NCI-H345 treated with DMSO at 0.1 percent for 48 hours (cell line): ENCODE data around the gene ATRNL1.
"Not testable (repeated sequence)": the region's sequence is repeated elsewhere in the genome, so short reads cannot be mapped to it uniquely, and the experiment has no call there.

ENCODE experiments used
- DNase-seq: peaks from one replicate; lab custom pipeline; 2025; ENCODE audit not compliant: unreplicated experiment; lab: John Stamatoyannopoulos, UW

Gene ATRNL1

DNA sequence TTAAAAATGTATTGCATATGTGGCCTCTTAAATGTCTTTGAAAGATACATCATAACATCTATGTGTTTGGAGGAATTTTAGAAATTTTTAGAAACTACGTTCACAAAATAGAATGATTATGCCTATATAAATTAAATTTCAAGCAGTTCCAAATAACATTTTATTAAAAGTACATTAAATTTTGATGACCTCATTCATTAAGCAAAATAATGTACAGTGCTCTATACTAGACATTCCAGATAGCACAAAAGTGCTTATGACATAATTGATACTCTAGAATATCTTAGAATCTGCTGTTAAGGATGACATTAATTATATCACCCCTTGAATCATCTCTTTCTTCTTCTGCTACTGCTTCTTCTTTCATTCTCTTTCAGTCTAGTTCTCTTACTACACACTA is 650.9 kb downstream of the ATRNL1 start:
- no peak for DNase-seq

GRCh38 chr10:115745943-115746342 is 652.8 kb downstream of the ATRNL1 start:
- no peak for DNase-seq

GRCh38 chr10:115747811-115748210 is 654.6 kb downstream of the ATRNL1 start:
- DNase-seq, result no peak

- not testable (repeated sequence) for DNase-seq
Observed at GRCh38 chr10:115758488-115758887, 665.3 kb downstream of the ATRNL1 start.

DNA sequence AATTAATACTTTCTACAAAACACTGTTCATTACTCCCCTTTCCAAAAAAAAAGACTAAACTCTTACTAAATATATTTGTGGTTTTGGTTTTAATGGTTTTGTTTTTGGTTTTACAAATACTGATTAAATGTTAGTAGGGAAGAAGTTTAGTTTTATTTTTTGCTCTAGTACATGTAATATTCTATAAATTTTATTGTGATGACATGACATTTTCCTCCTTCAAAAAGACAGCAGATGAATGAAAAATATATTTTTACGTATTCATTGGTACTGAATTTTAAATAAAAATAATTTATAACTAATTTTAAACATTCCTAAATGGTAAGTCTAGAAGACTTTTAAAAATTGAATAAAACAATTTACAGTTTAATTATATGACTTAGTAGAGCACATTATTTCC is 667.0 kb downstream of the ATRNL1 start:
- DNase-seq, result no peak

DNA sequence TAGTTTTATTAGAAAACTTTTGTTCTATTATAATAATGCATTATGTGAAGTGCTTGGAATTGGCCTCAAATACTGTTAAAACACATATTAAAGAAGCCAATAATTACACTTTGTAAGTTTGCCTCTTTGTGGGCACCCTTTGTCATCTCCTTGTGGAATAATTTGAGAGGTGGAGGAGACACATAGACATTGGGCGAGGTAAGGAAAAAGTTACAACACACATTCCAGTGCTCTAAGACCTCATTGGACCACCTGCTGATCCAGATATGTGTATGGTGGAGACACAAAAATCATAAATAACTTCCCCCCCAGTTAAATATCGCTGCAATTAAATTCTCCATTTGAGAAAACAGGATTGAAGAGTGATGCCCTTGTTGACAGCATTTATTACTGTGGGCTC is 668.0 kb downstream of the ATRNL1 start:
- DNase-seq, result no peak

- DNase-seq, result no peak
Observed at GRCh38 chr10:115762029-115762428, 668.9 kb downstream of the ATRNL1 start.

DNA sequence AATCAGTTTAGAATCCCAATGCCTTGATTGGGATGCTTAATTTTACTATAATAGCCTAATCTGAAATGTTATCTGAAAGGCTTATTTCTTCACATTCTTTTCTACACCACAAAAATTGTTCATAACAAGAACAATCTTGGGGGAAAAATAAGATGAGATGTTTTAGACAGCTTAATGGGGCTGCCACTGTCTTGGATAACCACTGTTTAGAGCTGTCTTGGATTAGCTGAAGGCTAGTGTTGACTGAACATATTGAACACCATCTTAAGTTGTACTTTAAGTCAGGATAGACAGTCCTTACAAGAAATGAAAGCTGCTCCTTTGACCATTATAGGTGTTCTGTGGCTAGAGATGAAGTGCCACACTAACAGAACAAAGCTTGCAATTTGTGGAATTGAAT is 678.6 kb downstream of the ATRNL1 start:
- no peak for DNase-seq

DNA sequence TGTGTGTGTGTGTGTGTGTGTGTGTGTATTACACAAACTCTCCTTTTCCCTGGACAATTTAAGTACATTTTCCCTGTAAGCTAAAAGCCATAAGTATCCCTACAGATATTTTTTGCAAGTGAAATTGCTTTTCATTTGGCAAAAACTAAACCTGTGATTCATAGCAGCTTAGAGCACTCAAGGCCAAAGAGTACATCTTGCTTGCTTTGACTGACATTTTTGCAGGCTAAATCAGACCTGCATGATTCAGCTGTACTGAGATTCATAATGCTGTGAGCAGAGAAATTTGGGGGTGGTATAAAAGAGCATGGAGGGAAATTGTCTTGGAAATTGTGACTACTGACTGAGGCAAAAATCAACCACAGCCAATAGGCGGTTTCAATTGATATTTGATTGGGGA is 679.4 kb downstream of the ATRNL1 start:
- no peak for DNase-seq

- DNase-seq, result no peak
Observed at GRCh38 chr10:115773832-115774231, 680.7 kb downstream of the ATRNL1 start.

DNA sequence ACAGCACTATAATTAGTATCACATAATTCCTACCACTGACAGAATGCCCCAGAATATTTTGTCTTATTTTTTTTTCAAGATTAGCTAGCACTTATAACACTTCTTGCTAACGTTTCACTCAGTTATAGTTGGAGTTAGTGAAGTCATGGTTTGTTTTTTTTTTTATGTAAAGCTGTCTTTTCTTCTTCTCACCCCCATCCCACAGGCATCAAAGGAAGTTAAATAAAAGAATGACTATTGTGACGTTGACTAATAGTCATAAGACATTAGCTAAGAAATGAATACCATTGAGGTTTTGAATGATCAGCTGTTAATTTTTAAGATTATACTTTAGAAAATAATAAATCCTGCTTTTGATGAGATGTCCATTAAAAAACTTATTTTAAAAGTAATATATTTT is 681.6 kb downstream of the ATRNL1 start:
- no peak for DNase-seq

DNA sequence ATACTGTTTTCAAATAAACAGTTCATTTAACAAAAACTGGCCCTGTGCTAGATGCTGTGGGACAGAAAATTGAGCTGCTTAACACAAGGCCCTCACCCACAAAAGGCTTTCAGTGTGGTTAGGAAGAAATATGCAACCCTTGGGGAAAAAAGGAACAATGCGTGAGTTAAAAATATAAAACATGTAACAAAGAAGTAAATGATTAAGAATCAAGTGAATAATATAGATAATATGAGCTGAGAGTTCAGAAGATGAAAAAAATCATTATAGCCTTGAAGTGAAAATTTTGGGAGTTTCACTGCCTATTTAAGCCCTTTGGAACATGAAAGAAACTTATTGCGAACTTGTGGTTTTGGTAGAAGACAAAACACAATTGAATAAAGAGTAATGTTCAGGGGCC is 684.5 kb downstream of the ATRNL1 start:
- DNase-seq, result no peak

GRCh38 chr10:115790220-115790619 is 697.1 kb downstream of the ATRNL1 start:
- no peak for DNase-seq

- no peak for DNase-seq
Observed at GRCh38 chr10:115795964-115796363, 702.8 kb downstream of the ATRNL1 start.

GRCh38 chr10:115801457-115801856 is 708.3 kb downstream of the ATRNL1 start:
- DNase-seq, result no peak

DNA sequence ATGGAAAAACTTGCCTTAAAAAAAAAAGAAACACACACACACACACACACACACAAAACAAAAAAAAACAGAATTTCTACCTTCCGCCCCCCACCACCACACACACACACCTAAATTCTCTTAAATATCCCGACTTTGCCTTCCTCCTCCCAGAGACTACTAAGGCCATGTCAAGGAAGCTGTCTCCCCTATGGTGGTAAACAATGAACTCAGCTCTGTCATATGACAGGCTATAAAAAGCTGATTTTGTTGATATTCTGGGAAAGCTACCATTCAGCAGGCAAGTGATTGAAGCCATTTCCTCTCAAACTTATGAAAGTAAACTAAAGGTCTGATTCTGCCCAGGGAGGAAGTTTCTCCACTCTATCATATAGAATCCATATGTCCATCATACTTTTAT is 708.8 kb downstream of the ATRNL1 start:
- no peak for DNase-seq

GRCh38 chr10:115802911-115803310 is 709.7 kb downstream of the ATRNL1 start:
- DNase-seq, result no peak

- no peak for DNase-seq
Observed at GRCh38 chr10:115814542-115814941, 721.4 kb downstream of the ATRNL1 start.

DNA sequence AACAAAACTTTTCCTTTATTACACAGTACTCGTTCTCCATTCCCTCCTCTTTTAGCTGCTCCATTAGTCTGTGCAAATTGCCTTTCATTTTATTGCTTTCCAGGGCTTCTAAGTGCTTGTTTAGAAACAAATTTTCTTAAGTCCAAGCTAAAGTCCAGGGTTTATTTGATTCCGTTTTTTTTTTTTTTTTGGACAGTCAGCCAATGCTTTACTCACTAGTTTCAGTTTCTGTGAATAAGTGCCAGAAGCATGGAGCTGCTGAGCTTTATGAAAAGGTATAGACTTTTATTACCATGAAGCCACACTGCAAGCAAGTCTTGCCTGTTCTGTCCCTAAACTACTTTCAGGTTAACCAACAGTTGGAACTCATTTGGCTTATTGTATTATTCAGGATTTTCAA is 724.8 kb downstream of the ATRNL1 start:
- no peak for DNase-seq

DNA sequence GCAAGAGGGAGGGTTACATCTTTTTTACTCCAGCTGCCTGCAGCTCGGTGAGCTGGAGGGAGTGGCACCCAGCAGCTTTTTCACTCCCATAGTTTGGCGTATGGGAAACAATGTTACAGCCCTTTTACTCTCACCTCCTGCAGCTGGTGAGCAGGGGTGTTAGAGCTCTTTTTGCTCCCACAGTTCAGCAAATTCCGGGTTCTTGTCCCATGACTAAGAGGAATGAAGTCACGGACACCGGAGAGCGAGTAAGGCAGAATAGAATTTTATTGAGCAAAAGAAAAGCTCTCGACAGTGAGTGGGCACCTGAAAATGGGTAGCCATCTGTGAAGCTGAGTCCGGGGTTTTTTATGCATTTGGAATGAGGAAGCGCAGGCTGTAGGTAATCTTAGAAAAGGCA is 733.2 kb downstream of the ATRNL1 start:
- DNase-seq, result no peak

DNA sequence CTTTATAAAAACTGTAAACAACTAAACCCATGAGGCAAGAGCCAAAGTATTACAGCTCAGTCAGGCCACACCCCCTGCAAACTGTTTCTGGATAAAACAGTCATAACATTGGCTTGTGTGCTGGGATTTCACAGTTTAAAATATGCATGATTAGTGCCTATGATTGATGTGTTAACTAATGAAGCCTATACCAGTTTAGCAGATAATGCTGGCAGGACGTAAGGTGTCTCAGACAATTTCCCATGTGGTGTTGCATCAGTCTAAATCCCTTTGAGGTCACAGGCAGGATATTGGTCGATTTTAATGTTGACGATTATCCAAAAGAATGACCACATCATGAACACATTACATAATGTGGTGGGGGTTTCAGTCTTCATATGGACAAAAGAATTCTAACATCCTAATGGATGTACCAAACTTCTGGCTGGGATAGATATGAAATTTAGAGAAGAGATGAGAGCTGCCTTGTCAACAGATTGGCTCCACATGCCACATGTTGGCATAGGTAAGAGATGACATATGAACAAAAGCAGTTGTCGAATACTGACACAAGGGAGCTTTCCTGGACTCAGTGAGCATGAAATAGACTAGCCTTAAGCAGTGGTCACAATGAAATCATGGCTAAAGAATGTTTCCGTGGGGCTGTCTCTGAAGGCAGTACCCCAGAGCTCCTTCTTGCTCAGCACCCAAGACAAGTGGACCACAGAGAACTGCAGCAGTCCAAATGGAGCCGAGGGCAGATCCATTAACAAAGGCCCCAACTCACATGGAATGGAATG is 734.3 kb downstream of the ATRNL1 start:
- DNase-seq, result no peak

GRCh38 chr10:115828182-115828581 is 735.0 kb downstream of the ATRNL1 start:
- DNase-seq, result not testable (repeated sequence)

GRCh38 chr10:115829521-115830205 is 736.5 kb downstream of the ATRNL1 start:
- DNase-seq, result no peak
